PC-9 (cell line): Measurements from ENCODE around the gene REXO5. TPM values are rescaled to one million over a fixed set of nuclear protein-coding genes. Genes with fewer than 3 reads are reported as not detected.

Experiments
- BruUV-seq: library from RNA; stranded (reverse); fragments of 400-500 nt; replicated peaks from 2 replicates; lab custom pipeline; 2021; lab: Mats Ljungman, UMichigan
- CTCF ChIA-PET: fragments of 300-600 bp; sonication (Branson Sonifier 250); formaldehyde crosslinking; loops from one replicate; lab custom pipeline; 2022; ENCODE audit warnings: antibody characterized with exemption; lab: Charles Lee
- POLR2A ChIA-PET: fragments of 300-600 bp; sonication (Branson Sonifier 250); formaldehyde crosslinking; loops from one replicate; lab custom pipeline; 2022; ENCODE audit warnings: antibody characterized with exemption; ENCODE audit not compliant: unreplicated experiment; lab: Charles Lee
- DNase-seq, 2 experiments: peaks; one replicate each; pipeline versions ENCODE4 v3.0.0 to v3.0.0-alpha.2; 2015 to 2022; ENCODE audit warnings: mixed read lengths in 1 of 2
- H2AFZ ChIP-seq: fragments of 200-600 bp; sonication (generic); 2 replicates; pipeline ENCODE4 v1.8.1; 2017; ENCODE audit warnings: antibody characterized with exemption
- H3F3A ChIP-seq: fragments of 200-600 bp; sonication (generic); 2 replicates; pipeline ENCODE4 v1.8.1; 2017; ENCODE audit warnings: antibody characterized with exemption, mild to moderate bottlenecking, low read depth; ENCODE audit not compliant: insufficient read depth
- H3K27ac ChIP-seq: fragments of 200-600 bp; sonication (generic); 2 replicates; pipeline ENCODE4 v1.6.1; 2016; ENCODE audit warnings: mixed run types
- H3K27me3 ChIP-seq: fragments of 200-600 bp; sonication (generic); 2 replicates; pipeline ENCODE4 v1.6.1; 2016; ENCODE audit warnings: low read depth, mixed run types; ENCODE audit not compliant: insufficient read depth
- H3K36me3 ChIP-seq: fragments of 200-600 bp; sonication (generic); 2 replicates; pipeline ENCODE4 v1.6.1; 2016; ENCODE audit warnings: low read depth, mixed run types
- H3K4me1 ChIP-seq: fragments of 200-600 bp; sonication (generic); replicated peaks from 2 replicates; pipeline ENCODE4 v1.6.1; 2016; ENCODE audit warnings: mixed run types; ENCODE audit not compliant: insufficient read depth
- H3K4me2 ChIP-seq: fragments of 200-600 bp; sonication (generic); 2 replicates; pipeline ENCODE4 v1.6.1; 2017; ENCODE audit warnings: mixed run types
- H3K4me3 ChIP-seq: fragments of 200-600 bp; sonication (generic); 2 replicates; pipeline ENCODE4 v1.6.1; 2016; ENCODE audit warnings: mixed run types
- H3K79me2 ChIP-seq: fragments of 200-600 bp; sonication (generic); 2 replicates; pipeline ENCODE4 v1.6.1; 2017; ENCODE audit warnings: low read depth, mixed run types
- H3K9me2 ChIP-seq: fragments of 200-600 bp; sonication (generic); 2 replicates; pipeline ENCODE4 v1.8.1; 2017; ENCODE audit warnings: mild to moderate bottlenecking; ENCODE audit not compliant: insufficient read depth
- H3K9me3 ChIP-seq: fragments of 200-600 bp; sonication (generic); 2 replicates; pipeline ENCODE4 v1.8.1; 2016; ENCODE audit warnings: low read depth; ENCODE audit not compliant: insufficient read depth
- H4K20me1 ChIP-seq: fragments of 200-600 bp; sonication (generic); 2 replicates; pipeline ENCODE4 v1.8.1; 2017; ENCODE audit not compliant: insufficient read depth
- CTCF ChIP-seq: fragments of 200-600 bp; sonication (generic); conservative IDR thresholded peaks from 2 replicates; pipeline ENCODE4 v1.6.1; 2017; ENCODE audit warnings: mixed run types, antibody characterized with exemption, mild to moderate bottlenecking, moderate library complexity
- EZH2 ChIP-seq: fragments of 200-600 bp; sonication (generic); IDR thresholded peaks from 2 replicates; pipeline ENCODE4 v1.8.0; 2017; ENCODE audit warnings: antibody characterized with exemption, low read depth
- intact Hi-C: fragments of 100-400 bp; cut with micrococcal nuclease; formaldehyde crosslinking; loops from one replicate; pipeline ENCODE4 v1.10.0; 2022; ENCODE audit not compliant: unreplicated experiment
- total RNA-seq: library from RNA; stranded (reverse); gene quantifications from 2 replicates; pipeline ENCODE4 v1.2.3, GENCODE V29; 2021

The REXO5 gene
- total RNA-seq, 1 experiment from 2014 or later: 13.2 TPM

- BruUV-seq: no TSS peak
- POLR2A ChIA-PET: interaction anchor here (0.7 kb wide), 1 partner anchor 9 kb away, joined by 6 read pairs; no protein-coding TSS in a partner anchor
- intact Hi-C loops: loop anchor here (2.0 kb wide), 1 partner anchor 29 kb away; no protein-coding TSS in a partner anchor
Measured at GRCh38 chr16:20879175-20880040, 73.1 kb downstream of the REXO5 start.

GRCh38 chr16:20880867-20881502 lies 74.7 kb downstream of the REXO5 start:
- Histone ChIP-seq H2AFZ (no peak overlapping the region), H3F3A (peaks cover 17% of the 10 kb centered on the region), H3K79me2 (peaks cover 86% of the 10 kb centered on the region), H3K4me3 (no peak overlapping the region), H3K27ac (no peak overlapping the region), H3K9me2 (no peaks in the 10 kb centered on the region), H3K27me3 (no peaks in the 10 kb centered on the region), H3K4me2 (no peak overlapping the region), H3K4me1 (peaks cover 30% of the 10 kb centered on the region), H4K20me1 (peaks cover 6% of the 10 kb centered on the region; the same call in 1 of the 2 replicates), H3K9me3 (no peaks in the 10 kb centered on the region), H3K36me3 (0 out of 2 replicates have a peak, but pooled peaks cover 5% of the 10 kb centered on the region)
- TF ChIP-seq CTCF (no peak), EZH2 (no peak)
- ChIA-PET POLR2A (interaction anchor here (0.6 to 0.7 kb wide), 2 partner anchors 11 to 420 kb away, joined by 5 to 6 read pairs; no protein-coding TSS in a partner anchor), CTCF (no interaction called here)
- BruUV-seq: no TSS peak
- DNase-seq: no peak
- intact Hi-C loops: no loop called here

More at GRCh38 chr16:20879175-20880040, 73.1 kb downstream of the REXO5 start:
- no peaks in the 10 kb centered on the region for H3K9me2 ChIP-seq
- no peak overlapping the region for H3K4me3 ChIP-seq
- H3K9me3 ChIP-seq: no peaks in the 10 kb centered on the region
- peaks cover 17% of the 10 kb centered on the region for H3F3A ChIP-seq
- no peak overlapping the region for H2AFZ ChIP-seq
- CTCF ChIA-PET: interaction anchor here (0.7 kb wide), 1 partner anchor 30 kb away, joined by 4 read pairs; no protein-coding TSS in a partner anchor
- peaks cover 9% of the 10 kb centered on the region; the same call in 1 of the 2 replicates for H4K20me1 ChIP-seq
- TF ChIP-seq EZH2 (no peak), CTCF (no peak)
- H3K36me3 ChIP-seq: 0 out of 2 replicates have a peak, but pooled peaks cover 5% of the 10 kb centered on the region
- H3K79me2 ChIP-seq: peaks cover 84% of the 10 kb centered on the region
- H3K27me3 ChIP-seq: no peaks in the 10 kb centered on the region
- peaks cover 30% of the 10 kb centered on the region for H3K4me1 ChIP-seq
- H3K27ac ChIP-seq: peak overlapping the region; percentile 58
- DNase-seq: peak in 1 of 2 experiments; percentile 67
- H3K4me2 ChIP-seq: peak overlapping the region; percentile 32

- ChIA-PET POLR2A (interaction anchor here (0.7 kb wide), 1 partner anchor 419 kb away, joined by 6 read pairs; no protein-coding TSS in a partner anchor), CTCF (no interaction called here)
- no peaks in the 10 kb centered on the region for H3K9me2 ChIP-seq
- no peaks in the 10 kb centered on the region for H3K27me3 ChIP-seq
- peaks cover 83% of the 10 kb centered on the region for H3K79me2 ChIP-seq
- no peaks in the 10 kb centered on the region for H3K9me3 ChIP-seq
- TF ChIP-seq EZH2 (no peak), CTCF (no peak)
- intact Hi-C loops: no loop called here
- no peak overlapping the region for H3K27ac ChIP-seq
- peaks cover 6% of the 10 kb centered on the region; the same call in 1 of the 2 replicates for H4K20me1 ChIP-seq
- H3K4me2 ChIP-seq: no peak overlapping the region
- DNase-seq: no peak
- H3K36me3 ChIP-seq: 0 out of 2 replicates have a peak, but pooled peaks cover 5% of the 10 kb centered on the region
- no peak overlapping the region for H3K4me3 ChIP-seq
- peaks cover 30% of the 10 kb centered on the region for H3K4me1 ChIP-seq
- BruUV-seq: no TSS peak
- H2AFZ ChIP-seq: no peak overlapping the region
- peaks cover 17% of the 10 kb centered on the region for H3F3A ChIP-seq
Measured at GRCh38 chr16:20881503-20881878, 75.2 kb downstream of the REXO5 start.
